GM12873 (cell line): ENCODE measurements around the gene GALNT9.

Experiments used
- CTCF ChIP-seq: IDR thresholded peaks from 2 replicates; pipeline ENCODE4 v1.5.1; 2012; ENCODE audit warnings: low read depth, mild to moderate bottlenecking, moderate library complexity, low read length, control low read depth; ENCODE audit not compliant: insufficient read depth; ENCODE audit errors: missing control alignments

Gene GALNT9

DNA sequence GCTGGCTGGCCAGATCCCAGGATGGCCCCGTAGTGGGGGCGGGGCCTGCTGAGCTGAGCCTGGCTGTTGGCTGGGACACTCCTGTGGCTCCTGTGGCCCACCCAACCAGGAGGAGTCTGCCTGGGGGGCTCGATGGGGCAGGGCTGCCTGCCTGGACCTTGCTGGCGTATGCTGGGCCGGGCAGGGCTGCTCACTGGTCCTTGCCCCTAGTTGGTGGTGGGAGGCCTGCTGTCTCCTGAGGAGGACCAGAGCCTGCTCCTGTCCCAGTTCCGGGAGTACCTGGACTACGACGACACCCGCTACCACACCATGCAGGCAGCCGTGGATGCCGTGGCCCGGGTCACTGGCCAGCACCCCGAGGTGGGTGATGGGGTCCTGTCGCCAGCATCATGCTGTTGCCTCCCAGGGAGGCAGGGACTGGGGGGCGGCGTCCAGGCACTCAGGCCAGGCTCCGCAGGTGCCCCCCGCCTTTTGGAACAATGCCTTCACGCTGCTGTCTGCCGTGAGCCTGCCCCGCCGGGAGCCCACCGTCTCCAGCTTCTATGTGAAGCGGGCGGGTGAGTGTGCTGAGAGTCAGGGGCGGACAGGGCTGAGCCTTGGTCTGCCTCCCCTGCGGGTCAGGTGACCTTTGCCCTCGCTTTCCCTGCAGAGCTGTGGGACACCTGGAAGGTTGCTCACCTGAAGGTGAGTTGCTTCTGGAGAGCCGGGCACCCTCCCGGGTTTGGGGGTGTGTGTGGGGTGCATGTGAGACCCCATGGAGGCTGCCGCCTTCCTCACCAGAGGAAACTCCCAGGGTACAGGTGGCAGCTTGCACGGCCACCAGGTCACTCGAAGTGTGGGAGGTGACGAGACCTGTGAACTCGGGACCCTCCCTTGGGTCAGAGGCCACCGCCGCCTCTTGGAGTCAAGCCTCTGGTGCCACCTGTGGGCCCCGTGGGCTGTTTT is 181.7 kb downstream of the GALNT9 start:
- TF ChIP-seq CTCF = no peak

GRCh38 chr12:132146772-132147422 is 182.5 kb downstream of the GALNT9 start:
- no peak for TF ChIP-seq CTCF
